Body of pancreas (tissue), 4 donors: Measurements from ENCODE around the gene CBS. TPM values are rescaled to one million over a fixed set of nuclear protein-coding genes. Genes with fewer than 3 reads are reported as not detected.

ENCODE experiments used
- ATAC-seq: fragments of 150-250 bp; one replicate; pipeline ENCODE4 v1.9.1; 2016
- DNase-seq, 4 donors: peaks; one replicate each; pipeline ENCODE4 v3.0.0-alpha.2; 2019
- H3K27ac ChIP-seq, 4 donors: fragments of 200-600 bp; sonication (generic); 1 replicate in 3 of 4; 2 replicates in 1 of 4; pipeline versions ENCODE4 v1.5.1 to v1.6.1; 2016 to 2019; ENCODE audit warnings: mild to moderate bottlenecking in 1 of 4, mixed read lengths in 1 of 4, moderate library complexity in 1 of 4
- H3K27me3 ChIP-seq, 2 donors: fragments of 200-600 bp; sonication (generic); one replicate each; pipeline ENCODE4 v1.6.0; 2016; ENCODE audit warnings: mild to moderate bottlenecking in 1 of 2
- H3K36me3 ChIP-seq, 2 donors: fragments of 200-600 bp; sonication (generic); replicated peaks in 1 of 2; 2 replicates each; pipeline ENCODE4 v1.5.1; 2016; ENCODE audit warnings: low read depth in 2 of 2; ENCODE audit not compliant: insufficient read depth in 1 of 2
- H3K4me1 ChIP-seq: fragments of 200-600 bp; sonication (generic); one replicate; pipeline ENCODE4 v1.6.0; 2016
- H3K4me3 ChIP-seq, 2 donors: fragments of 200-600 bp; sonication (generic); 1 replicate in 1 of 2; 2 replicates in 1 of 2; pipeline ENCODE4 v1.5.1; 2016 to 2019
- H3K9me3 ChIP-seq, 3 donors: fragments of 200-600 bp; sonication (generic); 1 replicate in 2 of 3; 2 replicates in 1 of 3; pipeline ENCODE4 v1.5.1; 2016
- CTCF ChIP-seq, 7 experiments: fragments of 450-650 bp in 4 of 7; fragments of 200-600 bp in 3 of 7; sonication (generic) in 3 of 7; IDR thresholded peaks; one replicate each; pipeline ENCODE4 v1.5.1; 2016 to 2019; ENCODE audit warnings: antibody characterized with exemption in 7 of 7
- POLR2A ChIP-seq, 3 donors: fragments of 450-650 bp; IDR thresholded peaks; one replicate each; pipeline ENCODE4 v1.6.1; 2016; ENCODE audit warnings: antibody characterized with exemption in 3 of 3, mild to moderate bottlenecking in 2 of 3
- WGBS, 2 donors: methylation state at CpG; one replicate each; pipeline ENCODE4 v1.1.5; 2017; 5-methylcytosine and 5-hydroxymethylcytosine counted together
- intact Hi-C: fragments of 100-400 bp; cut with DNase I; formaldehyde crosslinking; loops from one replicate; pipeline ENCODE4 v1.15.1; 2023
- total RNA-seq, 2 donors: library from RNA; depleted of rRNA; stranded (reverse); fragments of >200 nt; gene quantifications; one replicate each; pipeline ENCODE4 v1.1.0, GENCODE V29; 2016

CBS gene
- total RNA-seq, 2 donors from 2014 or later, result 196 to 199 TPM

GRCh38 chr21:43031121-43031619, 44.5 kb downstream of the CBS start:
- Histone ChIP-seq H3K4me1 (no peaks in the 10 kb centered on the region), H3K27me3 (no peaks in the 10 kb centered on the region), H3K27ac (no peak overlapping the region), H3K36me3 (peaks cover 0 to 4% of the 10 kb centered on the region in 2 donors), H3K4me3 (no peak overlapping the region), H3K9me3 (no peaks in the 10 kb centered on the region)
- intact Hi-C loops, result no loop called here
- DNase-seq (no peak), ATAC-seq (no peak)
- WGBS, 2 donors, result 86 to 89% methylated on average over 12 of the region's 12 CpGs
- TF ChIP-seq POLR2A (IDR thresholded peaks at IDR 0.05), result no peak
- TF ChIP-seq CTCF (IDR thresholded peaks at IDR 0.05), result no peak

GRCh38 chr21:43029785-43030184, 45.9 kb downstream of the CBS start:
- Histone ChIP-seq H3K4me3 (no peak overlapping the region), H3K36me3 (peaks cover 0 to 4% of the 10 kb centered on the region in 2 donors), H3K27me3 (no peaks in the 10 kb centered on the region), H3K4me1 (no peaks in the 10 kb centered on the region), H3K9me3 (no peaks in the 10 kb centered on the region), H3K27ac (no peak overlapping the region)
- no peak for TF ChIP-seq POLR2A (IDR thresholded peaks at IDR 0.05)
- TF ChIP-seq CTCF (IDR thresholded peaks at IDR 0.05), result no peak
- DNase-seq (no peak), ATAC-seq (no peak)
- WGBS, 2 donors, result 88 to 90% methylated on average over 13 of the region's 13 CpGs
- intact Hi-C loops, result no loop called here

GRCh38 chr21:43027846-43028731, 47.5 kb downstream of the CBS start:
- no peak for ATAC-seq
- 88% methylated on average over 20 to 27 of the region's 27 CpGs for WGBS, 2 donors
- no peak for TF ChIP-seq POLR2A (IDR thresholded peaks at IDR 0.05)
- TF ChIP-seq CTCF (IDR thresholded peaks at IDR 0.05), result no peak
- no peaks in the 10 kb centered on the region for H3K9me3 ChIP-seq
- no peaks in the 10 kb centered on the region for H3K27me3 ChIP-seq
- no peak overlapping the region for H3K27ac ChIP-seq
- intact Hi-C loops, result no loop called here
- no peaks in the 10 kb centered on the region for H3K4me1 ChIP-seq
- peaks cover 0 to 4% of the 10 kb centered on the region in 2 donors for H3K36me3 ChIP-seq
- DNase-seq, result no peak
- no peak overlapping the region for H3K4me3 ChIP-seq

GRCh38 chr21:43025636-43026180, 49.9 kb downstream of the CBS start:
- intact Hi-C loops, result no loop called here
- H3K36me3 ChIP-seq, result peaks cover 0 to 4% of the 10 kb centered on the region in 2 donors
- H3K27me3 ChIP-seq, result no peaks in the 10 kb centered on the region
- H3K4me1 ChIP-seq, result no peaks in the 10 kb centered on the region
- DNase-seq (no peak), ATAC-seq (no peak)
- H3K4me3 ChIP-seq, result no peak overlapping the region
- 88 to 92% methylated on average over 6 of the region's 6 CpGs for WGBS, 2 donors
- no peaks in the 10 kb centered on the region for H3K9me3 ChIP-seq
- H3K27ac ChIP-seq, result no peak overlapping the region
- TF ChIP-seq CTCF (IDR thresholded peaks at IDR 0.05), result no peak
- TF ChIP-seq POLR2A (IDR thresholded peaks at IDR 0.05), result no peak
